ENCODE results near the gene SHQ1. TPM values are rescaled to one million over a fixed set of nuclear protein-coding genes. Genes with fewer than 3 reads are reported as not detected.

SHQ1 gene
- total RNA-seq, 1 experiment from 2014 or later: 24.8 TPM

- no peaks in the 10 kb centered on the region for H3K36me3 ChIP-seq (ENCODE audit: low read depth)
- H3K27me3 ChIP-seq (ENCODE audit: insufficient read depth, low read depth): no peaks in the 10 kb centered on the region
- no peaks in the 10 kb centered on the region for H3F3A ChIP-seq (ENCODE audit: insufficient read depth, low read depth)
- H3K4me3 ChIP-seq: no peak overlapping the region
- no peaks in the 10 kb centered on the region for H3K4me1 ChIP-seq (replicated peaks; ENCODE audit: insufficient read depth)
- intact Hi-C loops (cut with micrococcal nuclease; ENCODE audit: unreplicated experiment): no loop called here
- no TSS peak for BruUV-seq (replicated peaks)
- no peaks in the 10 kb centered on the region for H3K9me3 ChIP-seq (ENCODE audit: insufficient read depth, low read depth)
- H3K27ac ChIP-seq: no peak overlapping the region
- H4K20me1 ChIP-seq (ENCODE audit: insufficient read depth): no peaks in the 10 kb centered on the region
- TF ChIP-seq EZH2 (IDR thresholded peaks at IDR 0.05; ENCODE audit: low read depth) (no peak), CTCF (conservative IDR thresholded peaks at IDR 0.05) (no peak)
- no peak for DNase-seq
- H3K79me2 ChIP-seq (ENCODE audit: low read depth): no peaks in the 10 kb centered on the region
- no peaks in the 10 kb centered on the region for H3K9me2 ChIP-seq (ENCODE audit: insufficient read depth)
- H2AFZ ChIP-seq: no peak overlapping the region
- ChIA-PET CTCF (no interaction called here), POLR2A (ENCODE audit: unreplicated experiment) (interaction anchor here (0.5 kb wide), 1 partner anchor 820 kb away, joined by 3 read pairs; no protein-coding TSS in a partner anchor)
- H3K4me2 ChIP-seq: no peak overlapping the region
Observed at GRCh38 chr3:72769758-72770540, 78.3 kb downstream of the SHQ1 start.

DNA sequence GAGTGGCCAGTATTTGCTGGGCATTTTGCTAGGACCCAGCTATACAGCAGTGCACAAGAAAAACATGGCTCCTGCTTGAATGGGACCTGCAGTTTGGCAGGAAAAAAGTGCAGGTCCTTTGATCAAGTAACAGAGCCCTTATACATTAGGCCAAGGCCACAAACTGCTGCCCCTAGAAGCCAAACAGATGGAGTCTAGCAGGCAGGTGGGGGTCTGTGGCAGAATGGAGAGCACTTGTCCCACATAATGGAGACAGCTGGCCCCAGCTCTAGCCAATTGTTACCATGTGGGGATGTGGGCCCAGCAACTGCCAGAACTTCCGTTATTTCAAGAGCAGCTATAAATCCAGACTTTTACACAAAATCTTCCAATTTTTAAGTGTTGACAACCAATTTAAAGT, 79.3 kb downstream of the SHQ1 start:
- Histone ChIP-seq H3F3A (ENCODE audit: insufficient read depth, low read depth) (no peaks in the 10 kb centered on the region), H3K79me2 (ENCODE audit: low read depth) (no peaks in the 10 kb centered on the region), H3K27ac (no peak overlapping the region), H3K4me1 (replicated peaks; ENCODE audit: insufficient read depth) (no peaks in the 10 kb centered on the region), H3K4me3 (no peak overlapping the region), H3K4me2 (no peak overlapping the region), H3K9me3 (ENCODE audit: insufficient read depth, low read depth) (no peaks in the 10 kb centered on the region), H3K36me3 (ENCODE audit: low read depth) (no peaks in the 10 kb centered on the region), H3K9me2 (ENCODE audit: insufficient read depth) (no peaks in the 10 kb centered on the region), H2AFZ (no peak overlapping the region), H3K27me3 (ENCODE audit: insufficient read depth, low read depth) (no peaks in the 10 kb centered on the region), H4K20me1 (ENCODE audit: insufficient read depth) (no peaks in the 10 kb centered on the region)
- intact Hi-C loops (cut with micrococcal nuclease; ENCODE audit: unreplicated experiment): no loop called here
- TF ChIP-seq CTCF (conservative IDR thresholded peaks at IDR 0.05) (no peak), EZH2 (IDR thresholded peaks at IDR 0.05; ENCODE audit: low read depth) (no peak)
- no TSS peak for BruUV-seq (replicated peaks)
- POLR2A ChIA-PET (ENCODE audit: unreplicated experiment): no interaction called here
- CTCF ChIA-PET: no interaction called here
- DNase-seq: no peak

- POLR2A ChIA-PET (ENCODE audit: unreplicated experiment): no interaction called here
- no peak for DNase-seq
- no peaks in the 10 kb centered on the region for H3F3A ChIP-seq (ENCODE audit: insufficient read depth, low read depth)
- H3K4me3 ChIP-seq: no peak overlapping the region
- no TSS peak for BruUV-seq (replicated peaks)
- H3K9me2 ChIP-seq (ENCODE audit: insufficient read depth): no peaks in the 10 kb centered on the region
- H3K4me1 ChIP-seq (replicated peaks; ENCODE audit: insufficient read depth): no peaks in the 10 kb centered on the region
- H3K27me3 ChIP-seq (ENCODE audit: insufficient read depth, low read depth): no peaks in the 10 kb centered on the region
- intact Hi-C loops (cut with micrococcal nuclease; ENCODE audit: unreplicated experiment): no loop called here
- H3K27ac ChIP-seq: no peak overlapping the region
- CTCF ChIA-PET: no interaction called here
- H3K79me2 ChIP-seq (ENCODE audit: low read depth): no peaks in the 10 kb centered on the region
- no peak overlapping the region for H3K4me2 ChIP-seq
- no peaks in the 10 kb centered on the region for H4K20me1 ChIP-seq (ENCODE audit: insufficient read depth)
- no peaks in the 10 kb centered on the region for H3K36me3 ChIP-seq (ENCODE audit: low read depth)
- H2AFZ ChIP-seq: no peak overlapping the region
- H3K9me3 ChIP-seq (ENCODE audit: insufficient read depth, low read depth): no peaks in the 10 kb centered on the region
- no peak for TF ChIP-seq EZH2 (IDR thresholded peaks at IDR 0.05; ENCODE audit: low read depth)
- TF ChIP-seq CTCF (conservative IDR thresholded peaks at IDR 0.05): no peak
Observed at GRCh38 chr3:72768481-72768880, 79.8 kb downstream of the SHQ1 start.
